Mucosa of gallbladder (tissue), 1 donor: ENCODE results near the gene AKAP11. TPM values are rescaled to one million over a fixed set of nuclear protein-coding genes. Genes with fewer than 3 reads are reported as not detected.
A peak's percentile ranks its signal among the peaks of the same experiment; 100 is the strongest.

Source experiments
- DNase-seq: peaks from one replicate; pipeline ENCODE4 v3.0.0-alpha.2; 2020; ENCODE audit warnings: low spot score
- total RNA-seq: library from RNA; stranded (reverse); gene quantifications from one replicate; pipeline ENCODE4 v1.2.1, GENCODE V29; 2021
- donor health status: DM: no; HTN: no; CAD: no.

AKAP11 gene
- total RNA-seq, 1 donor from 2014 or later: 36.1 TPM

DNA sequence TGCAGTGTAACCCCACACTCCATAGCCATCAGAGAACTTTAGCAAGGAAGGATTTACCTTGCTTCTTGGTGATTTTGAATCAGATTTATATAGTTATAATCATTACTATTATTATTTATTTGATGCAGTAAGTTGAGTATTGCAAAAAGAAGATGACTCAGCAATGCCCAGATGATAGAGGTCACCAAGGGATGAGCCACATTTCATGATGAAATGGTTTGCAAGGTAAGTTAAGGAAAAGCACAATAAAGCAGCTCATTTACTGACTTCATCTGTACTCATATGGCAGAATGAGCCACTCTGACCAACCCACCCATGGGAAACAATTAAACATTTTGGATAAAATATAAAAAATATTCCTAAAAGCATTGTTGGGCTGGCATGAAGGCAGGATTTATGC lies 59.1 kb downstream of the AKAP11 start:
- no peak for DNase-seq

DNA sequence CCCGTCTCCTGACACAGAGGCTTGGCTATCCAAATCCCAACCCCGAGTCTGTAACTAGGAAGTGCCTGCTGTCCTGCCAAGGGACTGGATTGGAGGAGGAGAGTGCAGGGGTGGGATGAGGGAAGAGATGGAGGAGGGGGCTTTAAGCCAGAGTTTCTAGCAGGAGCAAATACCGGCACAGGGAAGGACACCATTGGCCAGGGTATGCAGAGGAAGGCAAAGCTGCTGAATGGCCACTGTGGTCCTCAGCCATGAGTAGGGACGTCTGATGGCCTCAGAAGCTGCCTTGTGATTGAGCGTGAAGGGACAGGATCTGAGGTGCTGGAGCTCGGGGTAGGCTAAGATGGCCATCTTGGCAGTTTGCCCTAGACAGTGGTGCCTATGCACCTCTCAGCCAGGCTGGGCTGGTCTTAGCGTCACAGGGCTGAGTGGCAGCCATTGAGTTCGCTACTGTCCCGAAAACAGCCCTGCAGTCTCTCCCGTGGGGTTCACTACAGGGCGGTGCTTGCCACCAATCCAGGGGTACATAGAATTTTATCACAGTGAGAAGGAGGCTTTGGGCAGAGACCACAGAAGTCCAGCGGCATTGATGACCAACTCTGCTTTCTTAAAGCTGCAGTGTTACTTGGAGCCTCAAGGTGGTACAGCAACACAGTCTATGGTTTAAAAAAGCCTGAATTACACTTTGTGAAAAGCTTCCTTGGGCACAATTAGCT lies 61.8 kb downstream of the AKAP11 start:
- DNase-seq: no peak

DNA sequence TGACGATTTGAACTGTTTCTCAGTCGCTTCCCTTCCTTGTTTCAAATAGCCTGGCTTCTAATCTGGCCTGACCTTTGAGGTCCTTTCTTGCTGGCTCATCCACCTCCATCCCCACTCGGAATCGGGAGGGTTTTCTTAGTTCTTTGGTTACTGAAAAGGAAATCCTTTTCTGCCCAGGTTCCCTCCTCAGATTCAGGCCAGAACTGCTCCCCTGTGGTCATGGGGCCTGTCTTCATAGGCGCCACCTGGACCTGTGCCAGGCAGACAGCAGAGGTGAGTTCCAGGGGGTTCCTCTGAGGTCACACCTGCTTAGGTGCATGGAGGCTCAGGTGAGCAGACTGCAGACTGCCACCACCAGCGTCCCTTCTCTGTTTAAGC lies 62.4 kb downstream of the AKAP11 start:
- DNase-seq: no peak

DNA sequence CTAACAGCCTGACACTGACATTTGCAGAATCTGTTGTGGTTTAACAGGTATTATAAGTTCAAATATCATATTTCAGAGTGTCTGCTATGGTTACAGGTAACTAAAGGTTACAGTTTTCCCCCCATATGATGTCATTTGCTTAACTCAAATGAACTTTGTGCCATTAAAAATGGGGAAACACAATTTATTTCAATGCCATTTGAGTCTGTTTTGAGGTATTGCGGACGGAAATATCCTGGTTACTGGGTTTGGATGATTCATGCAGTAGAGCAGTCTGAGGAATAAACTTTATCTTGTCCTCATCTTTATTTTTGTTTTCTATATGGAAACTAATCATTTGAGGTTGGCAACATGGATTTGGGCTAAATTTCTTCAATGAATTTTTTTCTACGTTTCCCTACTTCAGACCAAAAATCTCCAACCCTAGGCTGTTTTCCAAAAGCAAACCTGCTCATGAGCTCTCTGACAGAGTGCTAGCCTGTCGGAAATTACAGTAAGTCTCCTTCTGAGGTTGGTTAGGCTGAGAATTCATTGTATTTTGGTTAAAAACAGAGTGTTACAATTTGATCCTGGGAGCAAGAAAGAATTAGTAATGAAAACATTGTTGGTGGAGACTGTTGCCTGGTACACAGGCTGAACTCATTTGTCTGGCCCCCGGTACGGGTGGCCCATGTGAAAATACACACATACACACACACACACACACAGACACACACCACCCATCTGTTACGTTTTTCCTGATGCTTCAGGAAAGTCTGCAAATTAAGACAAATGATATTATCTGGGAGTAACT lies 66.1 kb downstream of the AKAP11 start:
- no peak for DNase-seq

DNA sequence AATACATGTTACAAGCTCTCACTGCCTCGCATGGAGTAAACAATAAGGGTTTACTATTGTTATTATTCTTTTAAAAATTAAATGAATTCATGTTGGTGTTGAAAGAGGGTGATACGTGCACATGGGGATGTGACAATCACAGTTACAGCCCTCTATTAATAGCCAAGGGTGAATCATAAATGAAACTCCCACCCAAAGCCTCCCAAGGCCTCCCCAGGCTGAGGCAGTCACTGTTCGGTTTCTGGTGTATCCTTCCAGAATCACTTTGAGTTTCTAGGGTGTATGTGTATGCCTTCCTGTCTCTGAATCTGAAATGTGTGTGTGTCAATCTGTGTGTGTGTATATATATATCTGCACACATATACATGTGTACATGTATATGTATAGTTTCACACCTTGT lies 73.4 kb downstream of the AKAP11 start:
- no peak for DNase-seq

DNA sequence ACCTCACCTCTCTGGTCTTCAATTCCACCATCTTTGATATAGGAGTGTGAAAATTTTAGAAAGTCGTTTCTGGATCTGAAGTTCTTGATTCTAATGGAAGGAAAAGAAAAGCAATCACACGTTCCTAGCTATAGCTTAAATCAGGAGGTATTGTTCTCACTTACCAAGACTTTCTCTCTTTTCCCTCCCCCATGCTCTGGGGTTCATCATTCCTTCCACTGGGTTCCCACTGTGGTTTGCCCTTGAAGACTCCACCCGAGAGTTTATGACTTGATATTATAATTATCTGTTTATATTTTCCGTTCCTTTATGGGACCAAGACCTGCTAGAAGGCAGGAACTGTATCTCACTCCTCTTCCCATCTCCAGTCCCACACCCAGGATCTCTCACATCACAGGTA lies 76.6 kb downstream of the AKAP11 start:
- DNase-seq: no peak

DNA sequence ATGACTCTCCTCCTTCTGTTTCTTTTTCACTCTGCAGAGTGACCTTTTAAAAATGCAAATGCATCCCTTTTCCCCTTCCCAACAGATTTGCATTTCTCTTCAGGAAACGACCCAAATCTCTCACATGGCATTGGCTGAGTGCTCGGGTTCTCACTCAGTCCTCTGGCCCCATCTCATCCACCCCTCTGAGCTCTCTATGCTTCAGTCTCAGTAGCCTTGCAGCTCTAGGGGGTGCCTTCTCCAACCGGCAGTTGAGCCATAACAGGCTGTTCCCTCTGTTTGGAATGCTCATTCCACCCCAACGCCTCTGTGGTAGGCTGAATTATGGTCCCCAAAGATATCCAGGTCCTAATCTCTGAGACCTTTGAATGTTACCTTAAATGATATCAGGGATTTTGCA lies 78.2 kb downstream of the AKAP11 start:
- DNase-seq: no peak

DNA sequence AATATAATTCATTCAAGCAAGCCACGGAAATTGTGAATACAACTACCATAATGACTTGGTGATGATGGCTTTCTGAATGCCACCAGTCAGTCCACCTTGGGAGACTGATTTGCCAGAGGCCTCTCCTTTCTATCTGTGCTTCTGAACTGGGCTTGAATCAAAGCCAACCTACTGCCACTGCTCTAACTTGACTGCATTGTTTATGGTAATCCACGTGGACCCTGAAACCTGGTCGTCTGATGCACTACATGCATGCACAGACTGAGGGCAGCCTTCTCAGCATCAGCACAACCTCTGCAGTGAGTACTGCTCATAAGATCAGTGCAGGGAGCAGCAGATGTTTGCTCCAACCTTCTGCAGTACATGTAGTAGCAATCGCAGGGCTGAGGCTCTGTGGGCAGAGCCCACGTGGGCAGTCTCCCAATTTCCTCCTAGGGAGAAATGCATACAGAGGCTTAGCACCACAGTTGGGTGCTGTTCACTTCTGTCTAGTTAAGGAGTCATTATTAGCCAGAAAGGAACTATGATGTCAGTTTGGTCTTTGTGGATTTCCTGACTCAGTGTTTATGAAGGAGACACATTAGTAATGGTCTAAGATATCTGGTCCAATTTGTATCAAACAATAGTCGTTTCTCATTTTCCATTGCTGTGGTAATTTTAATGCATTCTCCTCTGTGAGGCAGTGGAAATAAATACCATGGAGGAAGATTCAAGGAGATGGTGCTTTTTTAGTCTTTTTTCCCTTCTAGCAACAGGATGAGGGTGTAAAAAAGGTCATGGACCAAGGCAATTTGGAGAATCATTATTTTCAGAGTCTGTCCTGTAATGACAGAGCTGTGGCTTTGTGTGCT lies 82.5 kb downstream of the AKAP11 start:
- DNase-seq: peak; percentile 10

DNA sequence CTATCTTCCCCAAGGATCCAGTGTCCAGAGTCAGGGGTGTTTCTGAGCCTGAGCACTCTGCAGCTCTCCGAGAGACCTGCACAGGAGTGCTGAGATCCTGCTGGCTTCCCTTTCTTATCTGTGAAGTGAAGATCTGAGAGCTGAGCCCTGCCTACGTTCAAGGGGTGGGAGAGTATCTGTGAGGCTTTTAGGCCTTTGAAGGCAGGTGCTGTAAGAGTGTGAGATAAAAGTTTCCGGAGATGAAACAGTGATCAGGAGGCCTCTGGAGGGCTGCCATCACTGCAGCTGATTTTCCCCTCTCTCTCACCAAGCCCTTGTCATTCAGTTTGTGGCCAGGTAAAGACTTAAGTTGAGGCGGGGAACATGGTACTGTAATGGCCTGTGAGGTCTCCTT lies 83.1 kb downstream of the AKAP11 start:
- no peak for DNase-seq

DNA sequence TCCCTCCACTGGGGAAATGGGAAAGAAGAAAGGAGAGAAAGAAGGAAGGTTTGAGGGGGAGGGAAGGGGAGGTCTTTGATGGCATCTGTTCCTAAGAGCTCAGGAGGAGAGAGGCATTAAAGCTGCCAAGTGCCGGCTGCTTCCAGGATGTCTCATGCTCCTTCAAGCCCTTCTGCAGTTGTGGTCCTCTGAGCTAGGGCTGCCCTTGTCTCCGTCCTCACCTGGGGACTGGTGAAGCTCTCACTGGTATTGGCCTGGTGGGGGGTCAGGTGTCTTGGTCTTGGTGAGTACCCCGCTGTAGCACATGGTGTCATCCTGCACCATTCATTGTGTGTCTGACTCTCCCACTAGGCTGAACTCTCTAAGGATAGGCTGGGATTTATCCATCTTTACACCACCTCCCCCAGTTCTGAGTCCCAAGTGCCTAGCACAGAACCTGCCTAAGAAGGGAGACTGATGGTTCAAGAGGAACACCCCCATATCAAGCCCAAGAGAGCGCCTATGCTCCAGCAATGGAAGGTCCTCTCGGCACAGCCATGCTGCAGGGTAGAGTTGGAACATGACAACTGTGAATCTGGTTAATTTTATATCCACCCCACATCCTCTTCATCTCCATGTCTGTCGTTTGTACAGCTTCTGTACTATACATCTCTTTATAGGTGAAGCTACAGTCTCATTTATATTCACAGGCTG lies 83.7 kb downstream of the AKAP11 start:
- no peak for DNase-seq

DNA sequence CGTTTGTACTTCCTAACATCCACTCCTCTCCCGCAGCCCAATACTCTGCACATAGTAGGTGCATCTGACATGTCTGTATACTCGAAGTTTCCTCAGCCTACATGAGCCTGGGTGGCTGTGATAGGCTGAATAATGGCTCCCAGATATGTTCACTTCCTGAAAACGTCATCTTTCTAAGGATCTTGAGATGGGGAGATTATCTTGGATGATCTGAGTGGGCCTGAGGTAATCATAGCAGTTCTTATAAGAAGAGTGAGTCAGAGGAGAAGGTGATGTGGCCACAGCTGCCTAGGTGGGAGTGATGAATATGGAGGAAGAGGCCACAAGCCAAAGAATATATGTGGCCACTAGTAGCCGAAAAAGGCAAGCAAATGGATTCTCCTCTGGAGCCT lies 84.2 kb downstream of the AKAP11 start:
- DNase-seq: no peak

DNA sequence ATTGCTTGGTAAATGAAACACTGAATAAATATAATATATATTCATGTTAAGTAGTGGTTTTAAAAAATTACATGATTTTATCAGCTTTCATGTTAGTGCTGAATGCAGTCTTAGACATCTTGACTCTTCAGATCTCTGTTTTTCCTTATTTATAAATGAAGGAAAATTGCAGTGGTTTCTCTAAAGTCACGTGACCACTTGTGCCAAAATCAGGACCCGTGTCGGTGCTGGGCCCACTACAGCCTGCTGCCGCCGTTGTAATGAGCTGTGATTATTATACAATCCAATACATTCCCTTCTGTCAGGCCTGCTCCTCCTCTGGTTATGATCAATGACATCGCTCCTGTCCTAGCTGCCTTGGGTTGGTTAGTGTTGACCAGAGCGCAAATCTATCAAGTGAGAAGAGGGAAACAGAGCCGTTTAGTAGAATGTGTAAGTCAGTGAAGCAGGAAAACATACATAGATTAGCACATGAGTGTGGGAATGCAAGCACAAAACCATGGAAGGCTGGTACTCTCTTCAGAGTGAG lies 88.2 kb downstream of the AKAP11 start:
- DNase-seq: no peak

DNA sequence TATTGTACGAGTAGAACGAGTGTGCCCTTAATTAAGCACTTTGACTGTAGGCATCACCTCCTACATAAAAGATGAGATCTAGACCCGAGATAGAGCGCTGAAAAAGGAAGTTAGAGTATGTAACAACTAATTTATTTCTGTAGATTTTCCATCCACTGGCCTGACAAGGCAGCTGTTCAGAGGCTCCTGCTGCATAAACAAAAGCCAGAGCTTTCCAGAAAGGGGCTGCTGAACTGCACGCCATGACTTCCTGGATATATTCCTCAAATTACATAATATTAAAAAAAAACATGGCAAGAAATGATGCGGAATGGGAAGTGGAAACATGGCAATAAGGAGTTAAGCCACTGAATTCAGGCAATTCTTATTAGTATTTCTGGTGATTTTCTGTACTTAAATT lies 89.7 kb downstream of the AKAP11 start:
- no peak for DNase-seq

DNA sequence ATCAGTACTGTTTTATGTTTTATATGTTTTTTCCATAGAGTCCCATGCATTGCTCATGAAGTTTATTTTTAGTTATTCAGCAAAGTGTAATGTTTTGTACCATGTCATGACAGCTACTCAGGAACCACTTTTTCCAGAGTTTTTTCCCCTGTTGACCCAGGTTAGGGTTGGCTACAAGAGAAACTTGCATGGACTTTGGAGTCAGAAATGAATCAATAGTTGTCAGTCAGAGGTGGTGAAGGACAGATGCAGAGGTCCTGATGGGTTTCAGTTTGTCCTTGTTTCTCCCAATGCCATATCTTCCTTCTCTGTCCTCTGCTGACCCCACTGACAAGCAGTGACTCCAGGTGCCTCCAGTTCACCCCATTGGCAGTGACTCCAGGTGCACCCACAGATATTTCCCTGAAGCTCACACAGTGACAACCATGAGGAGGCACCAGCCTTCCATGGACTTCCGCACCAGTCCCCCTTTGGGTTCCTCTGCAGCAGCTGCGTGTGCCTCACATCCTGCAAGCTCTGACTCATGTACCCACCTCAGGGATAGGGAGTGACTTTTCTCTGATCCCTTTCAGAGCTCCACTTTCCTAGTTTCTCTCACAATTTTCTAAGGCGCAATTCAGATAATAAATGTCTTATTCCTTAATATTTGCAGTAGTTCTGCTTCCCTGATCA lies 92.1 kb downstream of the AKAP11 start:
- DNase-seq: no peak

DNA sequence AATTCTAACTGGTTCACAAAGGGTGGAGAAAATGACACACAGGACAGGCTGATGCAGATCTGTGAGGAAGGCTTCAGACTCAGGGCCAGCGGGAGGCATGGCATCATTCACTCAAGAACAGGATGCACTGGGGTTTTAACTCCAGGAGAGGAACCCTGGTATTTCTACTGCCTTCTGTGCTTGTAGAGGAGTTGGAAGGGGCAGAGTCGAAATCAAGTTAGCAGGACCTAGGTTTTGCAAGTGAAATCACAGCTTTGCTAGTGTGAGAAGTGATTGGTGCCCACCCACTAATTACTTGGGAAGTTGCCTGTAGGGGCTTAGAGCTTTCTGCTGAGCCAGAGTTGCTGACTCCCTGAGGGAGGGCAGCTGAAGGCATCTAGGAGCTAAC lies 92.7 kb downstream of the AKAP11 start:
- no peak for DNase-seq

DNA sequence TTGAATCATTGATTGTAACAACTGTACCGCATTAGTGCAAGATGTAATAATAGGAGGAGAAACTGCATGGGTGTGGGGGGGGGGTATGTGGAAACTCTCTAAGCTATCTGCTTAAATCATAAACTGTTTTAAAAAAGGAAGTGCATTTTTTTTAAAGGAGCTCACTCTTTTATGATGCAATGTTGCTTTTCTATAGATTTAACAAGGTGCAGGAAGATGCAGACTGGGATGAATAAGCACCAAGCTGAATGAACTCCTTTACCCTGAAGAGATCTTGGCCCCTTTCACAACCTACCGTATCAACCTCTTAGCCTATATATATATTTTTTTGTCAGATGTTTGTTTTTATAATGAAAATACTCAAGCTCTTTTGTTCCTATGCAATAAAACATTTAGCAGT lies 95.9 kb downstream of the AKAP11 start:
- DNase-seq: no peak

DNA sequence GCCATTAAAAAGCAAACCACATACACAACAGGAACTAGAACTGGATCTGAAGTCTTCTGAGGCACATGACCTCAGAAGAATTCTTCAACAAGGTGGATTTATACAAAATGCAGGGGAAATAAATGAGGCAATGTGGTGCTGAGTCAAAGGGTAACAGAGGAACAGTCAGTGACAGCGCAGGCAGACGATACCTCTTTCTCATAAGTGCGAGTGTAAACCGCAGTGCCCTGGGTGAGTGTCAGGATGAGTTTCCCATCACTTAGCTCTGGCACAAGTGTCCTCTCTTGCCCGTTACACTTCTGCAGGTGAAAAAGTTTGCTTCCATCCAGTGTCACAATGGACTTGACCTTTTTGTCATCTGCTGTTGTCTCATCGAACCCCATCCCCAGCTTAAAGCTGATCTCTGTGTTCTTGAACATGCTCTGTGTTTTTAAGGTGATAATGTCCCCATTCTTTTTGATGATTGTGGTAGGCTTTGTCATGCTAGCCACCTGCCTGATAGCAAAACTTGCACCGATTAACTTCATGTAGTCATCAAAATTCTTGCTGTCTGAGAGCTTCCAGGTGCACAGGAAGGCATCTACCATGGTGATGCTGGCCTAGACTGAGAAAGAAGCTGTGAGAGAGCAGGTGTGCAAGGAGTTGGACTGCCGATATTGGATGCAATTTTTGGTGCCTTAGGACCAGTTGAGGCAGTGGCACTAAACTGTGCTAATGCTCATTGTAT lies 97.3 kb downstream of the AKAP11 start:
- DNase-seq: no peak

DNA sequence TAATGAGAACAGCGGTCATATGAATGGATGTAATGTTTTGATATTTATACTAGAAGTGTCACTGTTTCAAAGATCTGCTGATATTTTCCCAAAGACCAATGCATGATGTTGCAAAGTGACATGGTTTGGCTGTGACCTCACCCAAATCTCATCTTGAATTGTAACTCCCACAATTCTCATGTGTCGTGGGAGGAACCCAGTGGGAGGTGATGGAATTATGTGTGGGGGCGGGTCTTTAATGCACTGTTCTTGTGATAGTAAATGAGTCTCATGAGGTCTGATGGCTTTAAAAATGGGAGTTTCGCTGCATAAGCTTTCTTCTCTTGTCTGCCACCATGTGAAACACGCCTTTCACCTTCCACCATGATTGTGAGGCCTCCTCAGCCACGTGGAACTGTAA lies 98.3 kb downstream of the AKAP11 start:
- no peak for DNase-seq
